SK-N-SH (cell line): ENCODE results near the gene CDCP2.
"Not testable (repeated sequence)": the region's sequence is repeated elsewhere in the genome, so short reads cannot be mapped to it uniquely, and the experiment has no call there.

ENCODE experiments used
- CTCF ChIP-seq: fragments of 200-600 bp; sonication (generic); IDR thresholded peaks from 2 replicates; pipeline ENCODE4 v1.6.1; 2017; ENCODE audit warnings: antibody characterized with exemption, mild to moderate bottlenecking, moderate library complexity
- EZH2phosphoT487 ChIP-seq: fragments of 200-600 bp; sonication (generic); IDR thresholded peaks from 2 replicates; pipeline ENCODE4 v1.6.1; 2017; ENCODE audit warnings: low read depth, mixed run types, mild to moderate bottlenecking, antibody characterized with exemption, moderate library complexity, borderline replicate concordance
- MAX ChIP-seq: IDR thresholded peaks from 2 replicates; pipeline ENCODE4 v1.4.0; 2012; ENCODE audit warnings: low read depth
- RCOR1 ChIP-seq: fragments of 150-350 bp; IDR thresholded peaks from 2 replicates; pipeline ENCODE4 v1.6.1; 2017; ENCODE audit warnings: antibody characterized with exemption, low read length
- RXRA ChIP-seq: IDR thresholded peaks from 2 replicates; pipeline ENCODE4 v1.4.0; 2012; ENCODE audit warnings: low read depth, mild to moderate bottlenecking, borderline replicate concordance
- TAF1 ChIP-seq: IDR thresholded peaks from 2 replicates; pipeline ENCODE4 v1.6.1; 2012; ENCODE audit warnings: low read depth, mild to moderate bottlenecking, low read length, moderate library complexity, borderline replicate concordance

GRCh38 chr1:54104613-54105012 lies 48.2 kb downstream of the CDCP2 start:
- not testable (repeated sequence) for TF ChIP-seq CTCF, EZH2phosphoT487, RCOR1, RXRA, MAX, TAF1
